Activated naive CD4-positive, alpha-beta T cell treated with anti-CD3 and anti-CD28 coated beads for 36 hours (primary cell): ENCODE measurements around the gene LRRC71. TPM values are rescaled to one million over a fixed set of nuclear protein-coding genes. Genes with fewer than 3 reads are reported as not detected.

Experiments
- CTCF ChIA-PET: fragments of 350-600 bp; sonication (Branson Sonifier 250); formaldehyde crosslinking; loops from one replicate; lab custom pipeline; 2021; ENCODE audit warnings: antibody characterized with exemption; lab: Charles Lee
- DNase-seq: peaks from one replicate; pipeline ENCODE4 v3.0.0-alpha.2; 2020
- H3K27ac Mint-ChIP-seq: one replicate; pipeline ENCODE4 v1.8.0; 2021; ENCODE audit warnings: mild to moderate bottlenecking, mixed read lengths
- H3K27me3 Mint-ChIP-seq: one replicate; pipeline ENCODE4 v1.8.0; 2021; ENCODE audit warnings: low read depth, mixed read lengths
- H3K36me3 Mint-ChIP-seq: one replicate; pipeline ENCODE4 v1.8.0; 2021; ENCODE audit warnings: low read depth, mixed read lengths
- H3K4me1 Mint-ChIP-seq: one replicate; pipeline ENCODE4 v1.8.0; 2021; ENCODE audit warnings: low read depth, mixed read lengths
- H3K4me3 Mint-ChIP-seq: one replicate; pipeline ENCODE4 v1.8.0; 2021; ENCODE audit warnings: mild to moderate bottlenecking, moderate library complexity, mixed read lengths
- H3K9me3 Mint-ChIP-seq: one replicate; pipeline ENCODE4 v1.8.0; 2021; ENCODE audit warnings: mixed read lengths
- intact Hi-C: fragments of 100-400 bp; cut with micrococcal nuclease; formaldehyde crosslinking; loops from one replicate; pipeline ENCODE4 v1.15.1; 2023
- total RNA-seq, 2 experiments: library from RNA; stranded (reverse); gene quantifications; one replicate each; pipeline ENCODE4 v1.2.3, GENCODE V29; 2021

LRRC71 gene
- total RNA-seq, 2 experiments from 2014 or later: not detected

DNA sequence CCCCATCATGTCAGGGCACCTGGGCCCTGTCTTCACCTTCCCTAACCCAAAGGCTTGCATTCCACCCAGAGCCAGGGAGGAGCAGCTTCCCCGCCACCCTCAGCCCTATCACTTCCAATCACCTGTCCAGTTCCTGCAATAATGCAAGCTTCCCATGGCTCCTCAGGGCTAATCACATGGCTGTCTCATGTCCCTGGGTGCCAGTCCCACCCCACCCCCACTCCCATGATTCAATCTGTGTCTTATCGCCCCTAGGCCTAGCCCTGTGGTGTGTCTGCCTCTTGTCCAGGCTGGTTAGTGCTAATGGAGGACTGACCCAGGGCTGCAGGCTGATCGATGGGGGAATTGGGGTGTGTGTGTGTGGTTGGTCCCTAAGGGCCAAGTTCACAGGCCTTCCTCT, 37.9 kb upstream of the LRRC71 start:
- Mint-ChIP-seq H3K27me3 (peaks cover 10% of the 10 kb centered on the region), H3K36me3 (no peaks in the 10 kb centered on the region), H3K9me3 (no peaks in the 10 kb centered on the region), H3K4me3 (no peak overlapping the region), H3K4me1 (no peaks in the 10 kb centered on the region), H3K27ac (no peak overlapping the region)
- intact Hi-C loops: no loop called here
- DNase-seq: no peak
- CTCF ChIA-PET: interaction anchor here (0.9 to 1.2 kb wide), 2 partner anchors 9 to 23 kb away, joined by 3 to 4 read pairs; no protein-coding TSS in a partner anchor

- Mint-ChIP-seq H3K27ac (no peak overlapping the region), H3K9me3 (no peaks in the 10 kb centered on the region), H3K36me3 (no peaks in the 10 kb centered on the region), H3K4me3 (no peak overlapping the region), H3K4me1 (no peaks in the 10 kb centered on the region), H3K27me3 (peaks cover 12% of the 10 kb centered on the region)
- CTCF ChIA-PET: interaction anchor here (0.6 to 1.8 kb wide), 6 partner anchors 16 to 194 kb away, joined by 3 to 5 read pairs (median 4); no protein-coding TSS in a partner anchor
- intact Hi-C loops: no loop called here
- no peak for DNase-seq
These were observed 36.5 kb upstream of the LRRC71 start for GRCh38 chr1:156883919-156884318.

DNA sequence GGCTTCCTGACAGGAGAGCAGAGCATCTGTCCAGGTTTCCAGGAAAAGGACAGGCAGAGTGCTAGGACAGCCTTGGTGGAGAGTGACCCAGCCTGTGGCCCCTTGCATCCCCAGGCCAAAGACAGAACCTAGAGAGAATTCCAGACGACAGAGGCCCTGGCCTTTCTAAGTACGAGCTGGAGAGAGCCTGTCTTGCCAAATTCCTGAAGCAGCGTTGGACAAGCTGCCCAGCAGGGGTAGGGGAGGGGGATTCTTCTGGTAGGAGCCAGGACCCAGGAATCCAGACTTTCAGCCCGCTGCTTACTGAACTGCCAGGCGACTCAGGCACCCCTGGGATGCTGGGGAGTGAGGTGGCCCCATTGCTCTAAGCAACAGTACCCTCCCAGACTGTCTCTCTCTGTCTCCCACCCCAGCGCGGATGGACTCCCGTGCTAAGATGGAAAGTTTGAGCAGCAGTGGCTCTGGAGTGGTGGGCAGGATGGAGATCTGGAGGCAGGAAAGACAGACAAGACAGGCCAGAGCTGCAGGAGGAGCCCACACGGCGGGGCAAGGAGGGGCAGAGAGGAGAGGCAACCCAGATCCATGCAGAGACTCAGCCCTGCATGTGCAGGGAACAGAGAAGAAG, 35.8 kb upstream of the LRRC71 start:
- no peak for DNase-seq
- H3K36me3 Mint-ChIP-seq: no peaks in the 10 kb centered on the region

DNA sequence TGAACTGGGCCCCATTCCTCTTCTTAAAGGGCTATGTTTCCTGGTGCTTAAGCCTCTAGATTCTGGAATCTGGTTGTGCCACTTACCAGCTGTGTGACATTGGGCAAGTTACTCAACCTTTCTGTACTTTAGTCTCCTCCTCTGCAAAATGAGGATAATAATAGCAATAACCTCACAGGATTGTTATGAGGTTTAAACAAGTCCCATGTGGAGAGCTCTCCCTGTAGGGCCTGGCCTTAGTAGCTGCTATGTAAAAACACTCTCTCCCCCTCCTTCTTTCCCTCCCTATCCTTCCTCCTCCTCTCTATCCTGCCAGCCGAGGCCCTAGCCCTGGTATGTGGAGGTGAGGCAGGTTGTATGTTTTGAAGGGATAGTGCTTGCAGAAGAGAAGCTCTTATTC, 35.1 kb upstream of the LRRC71 start:
- Mint-ChIP-seq H3K36me3 (no peaks in the 10 kb centered on the region), H3K4me3 (no peak overlapping the region), H3K27ac (no peak overlapping the region), H3K27me3 (peaks cover 18% of the 10 kb centered on the region), H3K4me1 (no peaks in the 10 kb centered on the region), H3K9me3 (no peaks in the 10 kb centered on the region)
- CTCF ChIA-PET: interaction anchor here (1.0 to 8.5 kb wide), 4 partner anchors 8 to 159 kb away, joined by 3 to 82 read pairs (median 4); no protein-coding TSS in a partner anchor
- DNase-seq: no peak
- intact Hi-C loops: no loop called here

More for the DNA sequence above, 35.8 kb upstream of the LRRC71 start:
- intact Hi-C loops: no loop called here
- Mint-ChIP-seq H3K9me3 (no peaks in the 10 kb centered on the region), H3K4me1 (no peaks in the 10 kb centered on the region), H3K27ac (no peak overlapping the region), H3K27me3 (peaks cover 16% of the 10 kb centered on the region), H3K4me3 (no peak overlapping the region)
- CTCF ChIA-PET: interaction anchor here (0.6 to 1.8 kb wide), 6 partner anchors 8 to 195 kb away, joined by 3 to 5 read pairs (median 4); no protein-coding TSS in a partner anchor

DNA sequence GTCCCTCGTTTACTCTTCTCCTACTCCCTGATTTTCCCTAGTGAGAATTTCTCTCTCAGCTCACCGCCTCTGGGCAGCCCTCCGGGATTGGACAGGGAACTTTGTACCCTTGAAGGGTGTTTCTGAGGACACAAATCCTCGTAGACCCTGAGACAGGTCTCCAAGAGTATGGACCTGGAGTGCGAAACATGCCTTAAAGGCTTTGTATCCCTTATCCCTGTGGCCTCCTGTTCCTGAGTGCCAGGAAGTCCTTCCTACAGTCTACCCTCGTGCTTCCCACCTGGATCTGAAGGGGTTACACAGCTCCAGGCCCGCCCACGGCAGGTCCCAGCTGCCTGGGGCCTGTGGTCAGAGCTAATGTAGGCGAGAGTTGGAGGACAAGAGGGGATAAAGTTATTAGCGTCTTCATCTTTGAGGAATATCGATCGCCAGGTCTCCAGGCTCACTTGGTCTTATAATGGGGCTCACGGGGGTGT, 34.5 kb upstream of the LRRC71 start:
- no peaks in the 10 kb centered on the region for H3K36me3 Mint-ChIP-seq
- H3K9me3 Mint-ChIP-seq: no peaks in the 10 kb centered on the region
- H3K27me3 Mint-ChIP-seq: peaks cover 23% of the 10 kb centered on the region
- no peak overlapping the region for H3K4me3 Mint-ChIP-seq
- DNase-seq: no peak
- H3K27ac Mint-ChIP-seq: no peak overlapping the region
- no peaks in the 10 kb centered on the region for H3K4me1 Mint-ChIP-seq
- intact Hi-C loops: no loop called here
- CTCF ChIA-PET: interaction anchor here (1.0 to 8.5 kb wide), 5 partner anchors 9 to 197 kb away, joined by 3 to 82 read pairs (median 5); no protein-coding TSS in a partner anchor

- Mint-ChIP-seq H3K4me3 (no peak overlapping the region), H3K27me3 (peaks cover 31% of the 10 kb centered on the region), H3K9me3 (no peaks in the 10 kb centered on the region), H3K27ac (no peak overlapping the region), H3K4me1 (no peaks in the 10 kb centered on the region), H3K36me3 (no peaks in the 10 kb centered on the region)
- no peak for DNase-seq
- CTCF ChIA-PET: interaction anchor here (1.6 to 8.5 kb wide), 5 partner anchors 26 to 197 kb away, joined by 3 to 82 read pairs (median 9); partner anchors contain the start of gene NTRK1
- intact Hi-C loops: no loop called here
These were observed 33.7 kb upstream of the LRRC71 start for GRCh38 chr1:156886583-156887281.

GRCh38 chr1:156887317-156887716, 33.1 kb upstream of the LRRC71 start:
- peaks cover 36% of the 10 kb centered on the region for H3K27me3 Mint-ChIP-seq
- DNase-seq: no peak
- H3K4me3 Mint-ChIP-seq: no peak overlapping the region
- H3K9me3 Mint-ChIP-seq: no peaks in the 10 kb centered on the region
- no peaks in the 10 kb centered on the region for H3K36me3 Mint-ChIP-seq
- peaks cover 2% of the 10 kb centered on the region for H3K4me1 Mint-ChIP-seq
- CTCF ChIA-PET: interaction anchor here (1.6 to 8.5 kb wide), 5 partner anchors 26 to 198 kb away, joined by 3 to 82 read pairs (median 9); partner anchors contain the start of gene NTRK1
- intact Hi-C loops: no loop called here
- no peak overlapping the region for H3K27ac Mint-ChIP-seq

GRCh38 chr1:156887734-156888133, 32.7 kb upstream of the LRRC71 start:
- no peak for DNase-seq
- H3K27me3 Mint-ChIP-seq: peaks cover 37% of the 10 kb centered on the region
- H3K4me1 Mint-ChIP-seq: peaks cover 2% of the 10 kb centered on the region
- H3K27ac Mint-ChIP-seq: no peak overlapping the region
- no peak overlapping the region for H3K4me3 Mint-ChIP-seq
- CTCF ChIA-PET: interaction anchor here (0.6 to 8.5 kb wide), 6 partner anchors 27 to 919 kb away, joined by 3 to 82 read pairs (median 9); partner anchors contain the start of gene NTRK1
- H3K36me3 Mint-ChIP-seq: no peaks in the 10 kb centered on the region
- no peaks in the 10 kb centered on the region for H3K9me3 Mint-ChIP-seq
- intact Hi-C loops: no loop called here

GRCh38 chr1:156889802-156890580, 30.4 kb upstream of the LRRC71 start:
- DNase-seq: peak; percentile 78
- Mint-ChIP-seq H3K4me3 (no peak overlapping the region), H3K4me1 (peaks cover 8% of the 10 kb centered on the region), H3K36me3 (no peaks in the 10 kb centered on the region), H3K9me3 (no peaks in the 10 kb centered on the region), H3K27me3 (peaks cover 46% of the 10 kb centered on the region), H3K27ac (no peak overlapping the region)
- intact Hi-C loops: loop anchor here (1.0 to 10.0 kb wide), 6 partner anchors 51 to 230 kb away; no protein-coding TSS in a partner anchor
- CTCF ChIA-PET: interaction anchor here (0.6 to 8.5 kb wide), 26 partner anchors 8 to 474 kb away, joined by 3 to 82 read pairs (median 5); partner anchors contain the start of genes LRRC71 and NTRK1

GRCh38 chr1:156892190-156893047, 28.0 kb upstream of the LRRC71 start:
- peaks cover 11% of the 10 kb centered on the region for H3K4me1 Mint-ChIP-seq
- CTCF ChIA-PET: interaction anchor here (0.6 to 8.5 kb wide), 30 partner anchors 10 to 264 kb away, joined by 3 to 82 read pairs (median 4); partner anchors contain the start of genes BCAN, LRRC71 and NTRK1
- no peaks in the 10 kb centered on the region for H3K9me3 Mint-ChIP-seq
- intact Hi-C loops: loop anchor here (1.0 to 10.0 kb wide), 5 partner anchors 28 to 264 kb away; partner anchors contain the start of gene LRRC71
- H3K27me3 Mint-ChIP-seq: peaks cover 47% of the 10 kb centered on the region
- peak; percentile 92 for DNase-seq
- no peak overlapping the region for H3K27ac Mint-ChIP-seq
- peak overlapping the region; percentile 41 for H3K4me3 Mint-ChIP-seq
- H3K36me3 Mint-ChIP-seq: no peaks in the 10 kb centered on the region
